ENCODE measurements around the gene WDR88.

- TF ChIP-seq CTCF (IDR thresholded peaks at IDR 0.05 in 4 of 5, conservative IDR thresholded peaks at IDR 0.05 in 1 of 5) (no peak), POLR2A (IDR thresholded peaks at IDR 0.05) (no peak)
Observed at GRCh38 chr19:33171222-33171795, 39.4 kb downstream of the WDR88 start.

Measured in gastrocnemius medialis (tissue), 4 donors.